Immature natural killer cell (primary cell): ENCODE measurements around the gene HOXD9. TPM values are rescaled to one million over a fixed set of nuclear protein-coding genes. Genes with fewer than 3 reads are reported as not detected.

Experiments
- DNase-seq, 3 donors: peaks; one replicate each; pipeline ENCODE4 v3.0.0; 2022; ENCODE audit warnings: mixed read lengths in 1 of 3
- H3K27ac Mint-ChIP-seq, 6 donors: one replicate each; pipeline ENCODE4 v1.8.0; 2020; ENCODE audit warnings: mixed read lengths in 6 of 6, mild to moderate bottlenecking in 5 of 6, inconsistent platforms in 4 of 6, moderate library complexity in 3 of 6
- H3K27me3 Mint-ChIP-seq, 3 donors: one replicate each; pipeline ENCODE4 v1.8.0; 2020 to 2021; ENCODE audit warnings: low read depth in 3 of 3, mild to moderate bottlenecking in 3 of 3, mixed read lengths in 3 of 3, moderate library complexity in 3 of 3, inconsistent platforms in 1 of 3
- H3K36me3 Mint-ChIP-seq, 3 donors: one replicate each; pipeline ENCODE4 v1.8.0; 2020; ENCODE audit warnings: mixed read lengths in 3 of 3, inconsistent platforms in 2 of 3, mild to moderate bottlenecking in 2 of 3
- H3K4me1 Mint-ChIP-seq, 2 donors: one replicate each; pipeline ENCODE4 v1.8.0; 2020; ENCODE audit warnings: inconsistent platforms in 2 of 2, mild to moderate bottlenecking in 2 of 2, mixed read lengths in 2 of 2, moderate library complexity in 1 of 2
- H3K4me3 Mint-ChIP-seq, 5 donors: one replicate each; pipeline ENCODE4 v1.8.0; 2020; ENCODE audit warnings: mild to moderate bottlenecking in 5 of 5, mixed read lengths in 5 of 5, inconsistent platforms in 3 of 5, moderate library complexity in 3 of 5
- H3K9me3 Mint-ChIP-seq, 6 donors: one replicate each; pipeline ENCODE4 v1.8.0; 2020; ENCODE audit warnings: mild to moderate bottlenecking in 6 of 6, mixed read lengths in 6 of 6, inconsistent platforms in 4 of 6, moderate library complexity in 3 of 6
- polyA plus RNA-seq, 3 donors: library from polyadenylated mRNA; unstranded; fragments of 300-500 nt; fragmentation: Illumina TruSeq; gene quantifications; one replicate each; pipeline ENCODE4 v1.2.3, GENCODE V29; 2021

The HOXD9 gene
- polyA plus RNA-seq, 3 donors from 2014 or later = not detected

GRCh38 chr2:176081837-176082524, 40.5 kb upstream of the HOXD9 start:
- DNase-seq = no peak
- Mint-ChIP-seq H3K27me3 (peaks cover 81 to 92% (median 81%) of the 10 kb centered on the region in 3 donors), H3K9me3 (peaks cover 11 to 61% (median 28%) of the 10 kb centered on the region in 6 donors), H3K4me3 (peak overlapping the region in 4 of 5 donors; percentile 4 to 61 (median 48)), H3K36me3 (peaks cover 0 to 15% (median 7%) of the 10 kb centered on the region in 3 donors), H3K4me1 (peaks cover 15 to 27% of the 10 kb centered on the region in 2 donors), H3K27ac (peak overlapping the region in 3 of 6 donors; percentile 18 to 86 (median 75))

GRCh38 chr2:176082525-176082823, 40.0 kb upstream of the HOXD9 start:
- Mint-ChIP-seq H3K9me3 (peaks cover 11 to 65% (median 29%) of the 10 kb centered on the region in 6 donors), H3K4me3 (peak overlapping the region in 2 of 5 donors; percentile 42 to 52)

GRCh38 chr2:176082824-176083751, 39.4 kb upstream of the HOXD9 start:
- Mint-ChIP-seq H3K4me1 (peaks cover 19 to 31% of the 10 kb centered on the region in 2 donors), H3K27me3 (peaks cover 85 to 96% (median 89%) of the 10 kb centered on the region in 3 donors), H3K9me3 (peaks cover 11 to 67% (median 29%) of the 10 kb centered on the region in 6 donors)

More at GRCh38 chr2:176082525-176082823, 40.0 kb upstream of the HOXD9 start:
- Mint-ChIP-seq H3K4me1 (peaks cover 16 to 27% of the 10 kb centered on the region in 2 donors), H3K27ac (peak overlapping the region in 3 of 6 donors; percentile 49 to 86 (median 64)), H3K27me3 (peaks cover 82 to 92% (median 86%) of the 10 kb centered on the region in 3 donors), H3K36me3 (peaks cover 0 to 16% (median 8%) of the 10 kb centered on the region in 3 donors)
- no peak for DNase-seq

GRCh38 chr2:176083796-176084261, 38.7 kb upstream of the HOXD9 start, which contains the start of gene EVX2:
Gene EVX2, minus strand, starts transcription at chr2:176083962. Its CDS starts 186 bp downstream, at chr2:176083776.
- DNase-seq = no peak

More at GRCh38 chr2:176082824-176083751, 39.4 kb upstream of the HOXD9 start:
- peaks cover 0 to 16% (median 8%) of the 10 kb centered on the region in 3 donors for H3K36me3 Mint-ChIP-seq
- H3K27ac Mint-ChIP-seq = peak overlapping the region in 3 of 6 donors; percentile 49 to 86 (median 64)
- DNase-seq = no peak
- peak overlapping the region in 2 of 5 donors; percentile 49 to 74 for H3K4me3 Mint-ChIP-seq

GRCh38 chr2:176084611-176085119, 37.9 kb upstream of the HOXD9 start:
- DNase-seq = no peak
- Mint-ChIP-seq H3K27ac (peak overlapping the region in 1 of 6 donors; percentile 57), H3K36me3 (peaks cover 0 to 11% (median 8%) of the 10 kb centered on the region in 3 donors), H3K27me3 (peaks cover 74 to 93% (median 86%) of the 10 kb centered on the region in 3 donors), H3K4me3 (peak overlapping the region in 1 of 5 donors; percentile 46), H3K4me1 (peaks cover 17 to 23% of the 10 kb centered on the region in 2 donors), H3K9me3 (peaks cover 10 to 53% (median 18%) of the 10 kb centered on the region in 6 donors)

More at GRCh38 chr2:176083796-176084261, 38.7 kb upstream of the HOXD9 start, which contains the start of gene EVX2:
- H3K36me3 Mint-ChIP-seq = peaks cover 0 to 16% (median 8%) of the 10 kb centered on the region in 3 donors
- H3K4me3 Mint-ChIP-seq = peak within 1 kb of the TSS in 3 of 5 donors; percentile 7 to 74 (median 49)
- H3K9me3 Mint-ChIP-seq = peaks cover 11 to 61% (median 23%) of the 10 kb centered on the region in 6 donors
- H3K27me3 Mint-ChIP-seq = peaks cover 82 to 94% (median 87%) of the 10 kb centered on the region in 3 donors
- peaks cover 23 to 31% of the 10 kb centered on the region in 2 donors for H3K4me1 Mint-ChIP-seq
- peak within 1 kb of the TSS in 3 of 6 donors; percentile 49 to 86 (median 64) for H3K27ac Mint-ChIP-seq

GRCh38 chr2:176085120-176085788, 37.3 kb upstream of the HOXD9 start:
- peaks cover 71 to 96% (median 91%) of the 10 kb centered on the region in 3 donors for H3K27me3 Mint-ChIP-seq
- H3K4me1 Mint-ChIP-seq = peaks cover 17 to 22% of the 10 kb centered on the region in 2 donors
- no peak overlapping the region for H3K4me3 Mint-ChIP-seq
- peak overlapping the region in 1 of 6 donors; percentile 57 for H3K27ac Mint-ChIP-seq
- H3K36me3 Mint-ChIP-seq = peaks cover 0 to 11% (median 8%) of the 10 kb centered on the region in 3 donors
- no peak for DNase-seq
- H3K9me3 Mint-ChIP-seq = peaks cover 10 to 52% (median 18%) of the 10 kb centered on the region in 6 donors

- DNase-seq = no peak
- peaks cover 8 to 47% (median 15%) of the 10 kb centered on the region in 6 donors for H3K9me3 Mint-ChIP-seq
- H3K4me3 Mint-ChIP-seq = no peak overlapping the region
Measured at GRCh38 chr2:176085861-176086771, 36.4 kb upstream of the HOXD9 start.

GRCh38 chr2:176087330-176088047, 35.0 kb upstream of the HOXD9 start:
- Mint-ChIP-seq H3K9me3 (peaks cover 0 to 38% (median 10%) of the 10 kb centered on the region in 6 donors), H3K4me1 (peaks cover 15 to 18% of the 10 kb centered on the region in 2 donors), H3K27ac (no peak overlapping the region), H3K27me3 (peaks cover 66 to 94% (median 89%) of the 10 kb centered on the region in 3 donors), H3K36me3 (peaks cover 0 to 11% (median 3%) of the 10 kb centered on the region in 3 donors), H3K4me3 (peak overlapping the region in 2 of 5 donors; percentile 17 to 78)
- no peak for DNase-seq

More at GRCh38 chr2:176085861-176086771, 36.4 kb upstream of the HOXD9 start:
- peaks cover 69 to 96% (median 92%) of the 10 kb centered on the region in 3 donors for H3K27me3 Mint-ChIP-seq
- H3K27ac Mint-ChIP-seq = peak overlapping the region in 1 of 6 donors; percentile 57
- peaks cover 0 to 11% (median 6%) of the 10 kb centered on the region in 3 donors for H3K36me3 Mint-ChIP-seq
- H3K4me1 Mint-ChIP-seq = peaks cover 13 to 22% of the 10 kb centered on the region in 2 donors

- peaks cover 0 to 32% (median 10%) of the 10 kb centered on the region in 6 donors for H3K9me3 Mint-ChIP-seq
- H3K27me3 Mint-ChIP-seq = peaks cover 59 to 88% (median 82%) of the 10 kb centered on the region in 3 donors
- H3K4me3 Mint-ChIP-seq = peak overlapping the region; percentile 62 to 87 (median 78)
- H3K4me1 Mint-ChIP-seq = peaks cover 15 to 18% of the 10 kb centered on the region in 2 donors
- peaks cover 0 to 11% (median 3%) of the 10 kb centered on the region in 3 donors for H3K36me3 Mint-ChIP-seq
- no peak for DNase-seq
- no peak overlapping the region for H3K27ac Mint-ChIP-seq
Measured at GRCh38 chr2:176088048-176088936, 34.2 kb upstream of the HOXD9 start.
